Transverse colon (tissue), 3 donors: Measurements from ENCODE around the gene CCDC185.

ENCODE experiments used
- EP300 ChIP-seq: sonication (generic); formaldehyde crosslinking; IDR thresholded peaks from one replicate; pipeline ENCODE4 v1.6.1; 2017; ENCODE audit warnings: antibody characterized with exemption, low read depth
- POLR2A ChIP-seq: fragments of 450-650 bp; IDR thresholded peaks from one replicate; pipeline ENCODE4 v1.6.1; 2016; ENCODE audit warnings: antibody characterized with exemption, mild to moderate bottlenecking, moderate library complexity
- POLR2AphosphoS5 ChIP-seq, 3 donors: sonication (generic); formaldehyde crosslinking; IDR thresholded peaks; one replicate each; pipeline ENCODE4 v1.6.1; 2016; ENCODE audit warnings: antibody characterized with exemption in 3 of 3

DNA sequence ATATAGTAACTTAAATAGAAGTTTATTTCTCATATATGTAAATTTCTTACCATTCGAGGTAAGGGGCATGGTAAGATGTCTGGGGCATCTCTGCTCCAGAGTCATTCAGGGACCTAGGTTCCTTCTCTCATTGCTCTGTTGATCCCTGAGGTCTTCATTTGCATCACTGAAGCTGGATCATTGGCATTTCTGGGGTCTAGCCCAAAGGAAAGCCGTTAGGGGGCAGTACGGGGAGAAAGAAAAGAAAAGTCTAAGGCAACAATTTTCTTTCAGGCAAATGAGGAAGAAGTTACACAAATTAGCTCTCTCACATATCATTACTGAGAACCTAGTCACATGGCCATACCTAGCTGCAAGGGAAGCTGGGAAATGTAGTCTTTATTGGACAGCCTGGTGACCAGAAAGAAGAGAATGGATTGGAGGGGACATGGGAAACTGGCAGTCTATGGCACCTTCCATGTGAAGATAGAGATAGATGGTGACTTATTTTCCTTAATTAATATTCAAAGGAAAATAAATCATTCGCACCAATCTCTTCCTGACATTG, 19.1 kb upstream of the CCDC185 start:
- TF ChIP-seq EP300 (no peak), POLR2AphosphoS5 (IDR thresholded peaks at IDR 0.05) (no peak), POLR2A (no peak)
